SK-N-MC (cell line): ENCODE data around the gene PAM16.

Experiments used
- DNase-seq: peaks from one replicate; pipeline ENCODE4 v3.0.0-alpha.2; 2011; ENCODE audit warnings: low read depth, low spot score
- H3K27ac ChIP-seq: fragments of 200-600 bp; sonication (generic); 2 replicates; pipeline ENCODE4 v1.5.1; 2016; ENCODE audit warnings: mixed run types
- H3K36me3 ChIP-seq: fragments of 200-600 bp; sonication (generic); 2 replicates; pipeline ENCODE4 v1.6.1; 2017; ENCODE audit warnings: antibody characterized with exemption, low read length, mixed read lengths; ENCODE audit not compliant: insufficient read depth
- H3K4me3 ChIP-seq: fragments of 200-600 bp; sonication (generic); 2 replicates; pipeline ENCODE4 v1.5.1; 2016
- H3K9ac ChIP-seq: fragments of 200-600 bp; sonication (generic); 2 replicates; pipeline ENCODE4 v1.8.0; 2017; ENCODE audit warnings: mixed run types, mixed read lengths; ENCODE audit not compliant: insufficient read length
- H3K9me3 ChIP-seq: fragments of 200-600 bp; sonication (generic); 2 replicates; pipeline ENCODE4 v1.6.1; 2017; ENCODE audit warnings: low read depth, mild to moderate bottlenecking, antibody characterized with exemption, low read length, moderate library complexity, mixed read lengths
- EZH2 ChIP-seq: fragments of 200-600 bp; sonication (generic); IDR thresholded peaks from one replicate; pipeline ENCODE4 v1.6.1; 2017; ENCODE audit warnings: antibody characterized with exemption
- FOXP2 ChIP-seq: optimal IDR thresholded peaks from 2 replicates; pipeline ENCODE3; 2011; ENCODE audit warnings: mild to moderate bottlenecking, moderate library complexity; ENCODE audit not compliant: insufficient read depth; ENCODE audit errors: extremely low read length, control extremely low read depth
- POLR2AphosphoS5 ChIP-seq: IDR thresholded peaks from 2 replicates; pipeline ENCODE4 v1.6.1; 2012; ENCODE audit warnings: mild to moderate bottlenecking, low read depth, low read length, borderline replicate concordance

Gene PAM16

DNA sequence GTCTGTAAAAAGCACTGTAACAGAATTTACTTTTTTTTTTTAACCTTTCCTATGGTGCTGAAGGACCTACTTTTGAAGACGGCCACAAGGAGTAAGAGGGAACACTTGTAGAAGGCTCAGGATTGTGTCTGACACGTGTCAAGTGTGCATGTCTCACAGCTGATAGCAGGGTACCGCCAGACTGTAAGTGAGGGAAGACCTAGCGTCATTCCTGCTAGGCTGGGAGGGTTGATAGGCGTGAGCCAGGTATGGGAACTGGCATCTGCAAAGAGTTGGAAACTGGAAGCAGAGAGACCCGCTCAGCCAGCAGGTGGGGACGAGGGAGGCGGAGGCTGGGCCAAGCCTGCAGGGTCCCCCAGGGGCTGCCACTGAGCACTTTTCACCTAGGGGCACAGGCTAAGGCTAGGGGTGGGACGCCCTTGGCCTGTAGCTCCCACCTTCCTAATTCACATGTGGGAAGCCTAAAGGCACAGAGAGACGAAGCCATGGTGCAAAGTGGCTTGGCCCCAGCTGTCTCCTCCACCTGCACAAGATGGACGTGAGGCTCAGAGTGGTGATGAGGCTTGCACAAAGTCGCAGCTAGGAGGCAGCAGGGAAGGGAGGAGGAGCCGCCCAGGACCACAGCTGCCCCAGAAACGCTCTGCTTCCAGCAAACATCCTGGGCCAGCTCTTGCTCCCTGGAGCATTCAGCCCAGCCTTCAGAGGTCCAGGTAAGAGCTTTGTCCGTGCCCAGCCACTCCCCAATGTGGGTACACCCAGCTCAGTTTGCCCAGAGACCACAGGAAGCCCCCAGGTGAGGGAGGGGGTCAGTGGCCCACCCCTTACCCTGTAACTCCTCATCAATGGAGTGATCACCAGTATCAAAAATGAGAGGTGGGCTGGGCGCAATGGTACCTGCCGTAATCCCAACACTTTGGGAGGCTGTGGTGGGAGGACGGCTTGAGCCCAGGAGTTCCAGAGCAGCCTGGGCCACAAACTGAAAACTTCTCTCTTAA is 39.4 kb upstream of the PAM16 start:
- no peak for TF ChIP-seq POLR2AphosphoS5
- TF ChIP-seq FOXP2 = no peak
- TF ChIP-seq EZH2 = no peak
- no peaks in the 10 kb centered on the region for H3K36me3 ChIP-seq
- H3K9ac ChIP-seq = no peak overlapping the region
- peak overlapping the region; percentile 59 for H3K27ac ChIP-seq
- H3K4me3 ChIP-seq = no peak overlapping the region
- H3K9me3 ChIP-seq = no peaks in the 10 kb centered on the region
- no peak for DNase-seq

- Histone ChIP-seq H3K27ac (peak overlapping the region; percentile 59), H3K9ac (peak overlapping the region; percentile 41), H3K9me3 (no peaks in the 10 kb centered on the region), H3K36me3 (no peaks in the 10 kb centered on the region), H3K4me3 (no peak overlapping the region)
- DNase-seq = no peak
- TF ChIP-seq FOXP2 (no peak), EZH2 (no peak), POLR2AphosphoS5 (no peak)
These were observed 38.2 kb upstream of the PAM16 start for GRCh38 chr16:4389051-4389955.

GRCh38 chr16:4388271-4389021 is 37.3 kb upstream of the PAM16 start:
- Histone ChIP-seq H3K4me3 (no peak overlapping the region), H3K9me3 (no peaks in the 10 kb centered on the region), H3K36me3 (no peaks in the 10 kb centered on the region), H3K9ac (peak overlapping the region; percentile 41), H3K27ac (peak overlapping the region; percentile 59)
- no peak for DNase-seq
- TF ChIP-seq POLR2AphosphoS5 (no peak), FOXP2 (no peak), EZH2 (no peak)

GRCh38 chr16:4387781-4388180 is 36.7 kb upstream of the PAM16 start:
- DNase-seq = no peak
- Histone ChIP-seq H3K27ac (no peak overlapping the region), H3K4me3 (no peak overlapping the region), H3K36me3 (no peaks in the 10 kb centered on the region), H3K9me3 (no peaks in the 10 kb centered on the region), H3K9ac (no peak overlapping the region)
- no peak for TF ChIP-seq EZH2
- TF ChIP-seq FOXP2 = no peak
- no peak for TF ChIP-seq POLR2AphosphoS5

DNA sequence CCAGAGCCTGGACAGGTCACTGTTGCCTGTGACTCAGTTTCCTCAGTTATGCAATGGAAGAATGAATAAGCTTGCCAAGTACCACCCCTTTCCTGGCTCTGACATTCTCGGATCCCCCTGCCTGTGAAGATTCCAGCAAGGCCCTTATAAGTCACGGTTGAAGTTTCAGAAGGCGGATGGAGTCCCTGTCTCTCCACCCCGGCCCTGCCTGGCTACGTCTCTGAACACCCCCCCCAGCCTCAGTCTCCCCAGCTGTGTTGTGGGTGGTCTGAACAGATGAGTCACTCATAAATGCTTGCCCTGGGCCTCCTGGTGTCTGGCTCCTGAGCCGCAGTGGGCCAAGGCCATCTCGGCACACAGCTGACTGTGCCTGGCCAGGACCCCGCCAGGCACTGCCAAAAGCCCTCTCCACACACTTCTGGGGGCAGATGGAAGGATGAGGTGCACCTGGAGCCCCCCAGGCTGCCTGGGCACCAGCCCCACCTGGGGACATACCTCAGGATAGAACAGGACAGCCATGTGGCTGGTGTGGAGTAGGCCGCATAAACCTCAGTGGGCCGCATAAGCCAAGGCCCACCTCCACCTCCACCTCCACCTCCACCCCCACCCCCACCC is 35.9 kb upstream of the PAM16 start:
- Histone ChIP-seq H3K4me3 (no peak overlapping the region), H3K9me3 (no peaks in the 10 kb centered on the region), H3K36me3 (no peaks in the 10 kb centered on the region; the same call in 1 of the 2 replicates), H3K27ac (peak overlapping the region; percentile 59; the same call in 1 of the 2 replicates), H3K9ac (peak overlapping the region; percentile 11)
- no peak for DNase-seq
- TF ChIP-seq EZH2 (no peak), POLR2AphosphoS5 (no peak), FOXP2 (no peak)

DNA sequence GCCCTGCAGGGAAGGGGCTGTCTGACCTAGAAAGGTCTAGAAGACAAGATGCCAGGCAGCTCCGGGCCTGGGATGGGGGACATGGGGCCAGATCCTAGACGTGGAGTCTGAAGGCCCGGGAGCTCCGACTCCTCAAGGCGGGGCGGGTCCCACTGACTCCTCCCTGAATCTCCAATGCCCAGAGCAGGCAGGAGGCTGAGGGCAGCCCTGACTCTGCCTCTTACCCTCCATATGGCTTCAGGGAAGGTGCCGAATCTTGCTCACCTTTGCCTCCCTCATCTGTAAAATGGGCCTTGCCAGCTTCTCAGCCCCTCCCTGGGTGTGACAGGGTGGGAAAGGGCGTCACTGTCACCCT is 35.3 kb upstream of the PAM16 start:
- DNase-seq = no peak
- no peak overlapping the region for H3K9ac ChIP-seq
- H3K9me3 ChIP-seq = no peaks in the 10 kb centered on the region
- no peak overlapping the region for H3K4me3 ChIP-seq
- peak overlapping the region; percentile 73; the same call in 1 of the 2 replicates for H3K27ac ChIP-seq
- TF ChIP-seq FOXP2 = no peak
- TF ChIP-seq EZH2 = no peak
- TF ChIP-seq POLR2AphosphoS5 = no peak
- no peaks in the 10 kb centered on the region; the same call in 1 of the 2 replicates for H3K36me3 ChIP-seq

GRCh38 chr16:4385789-4386450 is 34.8 kb upstream of the PAM16 start:
- Histone ChIP-seq H3K27ac (peak overlapping the region; percentile 73), H3K4me3 (peak overlapping the region; percentile 18; the same call in 1 of the 2 replicates), H3K9ac (no peak overlapping the region), H3K36me3 (no peaks in the 10 kb centered on the region; the same call in 1 of the 2 replicates), H3K9me3 (no peaks in the 10 kb centered on the region)
- no peak for DNase-seq
- TF ChIP-seq FOXP2 (no peak), POLR2AphosphoS5 (no peak; the same call in 1 of the 2 replicates), EZH2 (no peak)
